HuH-7.5 (cell line): ENCODE results near the gene ENOX2.

Experiments used
- DNase-seq: peaks from one replicate; pipeline ENCODE4 v3.0.0; 2011; ENCODE audit warnings: low spot score

Gene ENOX2

GRCh38 chrX:130884627-130885026, 18.4 kb downstream of the ENOX2 start:
- DNase-seq, result no peak

GRCh38 chrX:130879869-130880268, 23.1 kb downstream of the ENOX2 start:
- DNase-seq, result no peak

- DNase-seq, result no peak
Observed at GRCh38 chrX:130878350-130879341, 24.4 kb downstream of the ENOX2 start.

- DNase-seq, result no peak
Observed at GRCh38 chrX:130877892-130878341, 25.1 kb downstream of the ENOX2 start.

- no peak for DNase-seq
Observed at GRCh38 chrX:130876226-130876625, 26.8 kb downstream of the ENOX2 start.

GRCh38 chrX:130874751-130875150, 28.3 kb downstream of the ENOX2 start:
- no peak for DNase-seq

GRCh38 chrX:130869239-130869638, 33.8 kb downstream of the ENOX2 start:
- no peak for DNase-seq

- no peak for DNase-seq
Observed at GRCh38 chrX:130861462-130861861, 41.5 kb downstream of the ENOX2 start.

GRCh38 chrX:130857207-130857606, 45.8 kb downstream of the ENOX2 start:
- DNase-seq, result no peak

- DNase-seq, result no peak
Observed at GRCh38 chrX:130851569-130851968, 51.4 kb downstream of the ENOX2 start.

GRCh38 chrX:130848763-130849162, 54.2 kb downstream of the ENOX2 start:
- no peak for DNase-seq

- no peak for DNase-seq
Observed at GRCh38 chrX:130846746-130847145, 56.3 kb downstream of the ENOX2 start.

- DNase-seq, result no peak
Observed at GRCh38 chrX:130841776-130842175, 61.2 kb downstream of the ENOX2 start.

- DNase-seq, result no peak
Observed at GRCh38 chrX:130840345-130840744, 62.7 kb downstream of the ENOX2 start.

GRCh38 chrX:130836447-130836846, 66.6 kb downstream of the ENOX2 start:
- DNase-seq, result no peak

GRCh38 chrX:130834830-130835229, 68.2 kb downstream of the ENOX2 start:
- no peak for DNase-seq

GRCh38 chrX:130834149-130834548, 68.9 kb downstream of the ENOX2 start:
- DNase-seq, result no peak

GRCh38 chrX:130831347-130831722, 71.7 kb downstream of the ENOX2 start:
- DNase-seq, result no peak

GRCh38 chrX:130830599-130831346, 72.2 kb downstream of the ENOX2 start:
- no peak for DNase-seq

GRCh38 chrX:130829526-130830515, 73.2 kb downstream of the ENOX2 start:
- DNase-seq, result no peak

- no peak for DNase-seq
Observed at GRCh38 chrX:130828641-130829040, 74.4 kb downstream of the ENOX2 start.

- DNase-seq, result no peak
Observed at GRCh38 chrX:130827648-130828047, 75.4 kb downstream of the ENOX2 start.
